ENCODE results near the gene ITPR3.

The ITPR3 gene

GRCh38 chr6:33671744-33672072, 50.6 kb downstream of the ITPR3 start:
- DNase-seq: no peak

- DNase-seq: no peak
Measured at GRCh38 chr6:33672808-33673207, 51.7 kb downstream of the ITPR3 start.

- no peak for DNase-seq
Measured at GRCh38 chr6:33673851-33674250, 52.7 kb downstream of the ITPR3 start.

- DNase-seq: no peak
Measured at GRCh38 chr6:33675968-33676367, 54.8 kb downstream of the ITPR3 start.

- no peak for DNase-seq
Measured at GRCh38 chr6:33676416-33677142, 55.5 kb downstream of the ITPR3 start.

- no peak for DNase-seq
Measured at GRCh38 chr6:33677143-33677660, 56.1 kb downstream of the ITPR3 start.

GRCh38 chr6:33677689-33678088, 56.6 kb downstream of the ITPR3 start:
- DNase-seq: no peak

GRCh38 chr6:33678233-33678931, 57.3 kb downstream of the ITPR3 start:
- no peak for DNase-seq

- DNase-seq: no peak
Measured at GRCh38 chr6:33678932-33679490, 57.9 kb downstream of the ITPR3 start.

GRCh38 chr6:33679761-33680160, 58.6 kb downstream of the ITPR3 start:
- no peak for DNase-seq

- no peak for DNase-seq
Measured at GRCh38 chr6:33682341-33682740, 61.2 kb downstream of the ITPR3 start.

GRCh38 chr6:33683051-33683571, 62.0 kb downstream of the ITPR3 start:
- DNase-seq: peak; percentile 30

- no peak for DNase-seq
Measured at GRCh38 chr6:33683576-33684427, 62.7 kb downstream of the ITPR3 start.

- no peak for DNase-seq
Measured at GRCh38 chr6:33684428-33684896, 63.3 kb downstream of the ITPR3 start.

GRCh38 chr6:33684983-33685382, 63.9 kb downstream of the ITPR3 start:
- no peak for DNase-seq

- DNase-seq: no peak
Measured at GRCh38 chr6:33685411-33686224, 64.5 kb downstream of the ITPR3 start.

- DNase-seq: no peak
Measured at GRCh38 chr6:33686225-33686924, 65.3 kb downstream of the ITPR3 start.

- DNase-seq: no peak
Measured at GRCh38 chr6:33686981-33687975, 66.2 kb downstream of the ITPR3 start.

- no peak for DNase-seq
Measured at GRCh38 chr6:33688006-33688405, 66.9 kb downstream of the ITPR3 start.
